HEK293T (cell line): ENCODE results near the gene MRPS27.

Experiments
- CTBP1 ChIP-seq: fragments of 450-650 bp; IDR thresholded peaks from 2 replicates; pipeline ENCODE4 v1.6.1; 2016; ENCODE audit warnings: borderline replicate concordance
- ELF4 ChIP-seq: fragments of 450-650 bp; IDR thresholded peaks from 2 replicates; pipeline ENCODE4 v1.6.1; 2017; ENCODE audit warnings: antibody characterized with exemption
- FOXK2 ChIP-seq: fragments of 450-650 bp; IDR thresholded peaks from 2 replicates; pipeline ENCODE4 v1.6.1; 2016; ENCODE audit warnings: mild to moderate bottlenecking
- FOXM1 ChIP-seq: fragments of 450-650 bp; IDR thresholded peaks from 2 replicates; pipeline ENCODE4 v1.6.1; 2017; ENCODE audit warnings: mild to moderate bottlenecking, borderline replicate concordance
- HDGF ChIP-seq: fragments of 450-650 bp; IDR thresholded peaks from 2 replicates; pipeline ENCODE4 v1.6.1; 2017; ENCODE audit warnings: antibody characterized with exemption, borderline replicate concordance
- L3MBTL2 ChIP-seq: fragments of 450-650 bp; conservative IDR thresholded peaks from 2 replicates; pipeline ENCODE4 v1.6.1; 2016; ENCODE audit warnings: mild to moderate bottlenecking
- NFRKB ChIP-seq: fragments of 450-650 bp; IDR thresholded peaks from 2 replicates; pipeline ENCODE4 v1.6.1; 2016; ENCODE audit warnings: mild to moderate bottlenecking, moderate library complexity
- SP1 ChIP-seq: fragments of 450-650 bp; IDR thresholded peaks from 2 replicates; pipeline ENCODE4 v1.6.1; 2017
- SUZ12 ChIP-seq: fragments of 450-650 bp; IDR thresholded peaks from 2 replicates; pipeline ENCODE4 v1.6.1; 2016; ENCODE audit warnings: mild to moderate bottlenecking
- TARDBP ChIP-seq: fragments of 450-650 bp; IDR thresholded peaks from 2 replicates; pipeline ENCODE4 v1.6.1; 2016

DNA sequence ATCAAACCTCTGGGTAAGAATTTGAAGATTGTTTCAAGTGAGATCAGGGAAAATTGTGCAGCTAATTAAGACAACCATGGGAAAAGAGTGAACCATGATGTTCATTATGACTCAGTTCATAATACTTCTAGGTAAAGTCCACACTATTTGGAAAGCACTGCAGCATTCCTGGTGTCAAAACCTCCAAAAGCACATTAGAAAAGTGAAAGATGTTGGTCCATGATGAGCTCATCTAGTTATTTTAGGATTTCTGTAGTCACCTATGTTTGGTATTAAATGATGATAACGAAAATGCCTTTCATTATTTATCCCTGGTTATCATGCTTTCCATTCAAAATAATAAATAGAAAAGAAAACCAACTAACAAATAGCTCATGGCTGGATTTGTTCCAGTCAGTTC is 49.3 kb upstream of the MRPS27 start:
- TF ChIP-seq SP1: no peak
- TF ChIP-seq HDGF: no peak
- TF ChIP-seq TARDBP: no peak
- TF ChIP-seq FOXK2: no peak
- no peak for TF ChIP-seq ELF4
- TF ChIP-seq L3MBTL2: no peak
- no peak for TF ChIP-seq FOXM1
- TF ChIP-seq NFRKB: no peak
- no peak for TF ChIP-seq SUZ12
- no peak for TF ChIP-seq CTBP1
